GM12878 (cell line): ENCODE results near the gene ADPRHL1. TPM values are rescaled to one million over a fixed set of nuclear protein-coding genes. Genes with fewer than 3 reads are reported as not detected.

Experiments used
- ATAC-seq: fragments of 200-7000 bp; cut with Tn5 transposase; 3 replicates; pipeline ENCODE4 v1.9.1; 2020; ENCODE audit warnings: mild to moderate bottlenecking, moderate library complexity
- BruUV-seq: library from RNA; stranded (reverse); fragments of 400-500 nt; replicated peaks from 2 replicates; lab custom pipeline; 2021; lab: Mats Ljungman, UMichigan
- CTCF ChIA-PET: fragments of 300-600 bp; sonication (Branson Sonifier 250); formaldehyde crosslinking; extraction: SDS; loops from one replicate; lab custom pipeline; 2021; ENCODE audit warnings: inconsistent platforms; lab: Yijun Ruan, JAX
- POLR2A ChIA-PET: fragments of 350-600 bp; formaldehyde crosslinking; extraction: SDS; loops from one replicate; lab custom pipeline; 2021; ENCODE audit warnings: inconsistent platforms; lab: Charles Lee
- RAD21 ChIA-PET: fragments of 300-600 bp; sonication (Branson Sonifier 250); formaldehyde crosslinking; loops from one replicate; lab custom pipeline; 2023; ENCODE audit warnings: antibody characterized with exemption; ENCODE audit not compliant: unreplicated experiment; lab: Charles Lee
- SMC1A ChIA-PET: fragments of 300-600 bp; sonication (Branson Sonifier 250); formaldehyde crosslinking; loops from one replicate; lab custom pipeline; 2023; ENCODE audit not compliant: unreplicated experiment, uncharacterized antibody; lab: Charles Lee
- DNase-seq: peaks from one replicate; pipeline ENCODE4 v3.0.0-alpha.2; 2011; ENCODE audit warnings: low read depth, low spot score
- FAIRE-seq: peaks from 3 replicates; lab custom pipeline; 2011; peaks lifted over from hg19 to GRCh38; lab: Jason Lieb, UNC
- H2AFZ ChIP-seq: 2 replicates; pipeline ENCODE4 v1.6.0; 2011; ENCODE audit warnings: low read depth, low read length, control low read depth; ENCODE audit not compliant: control insufficient read depth
- H3K27ac ChIP-seq: 2 replicates; pipeline ENCODE4 v1.5.1; 2011; ENCODE audit warnings: control low read depth; ENCODE audit not compliant: control insufficient read depth, insufficient read depth
- H3K27me3 ChIP-seq, 2 experiments: replicated peaks in 1 of 2; 2 replicates each; pipeline versions ENCODE4 v1.6.0 to v1.6.1; 2011; ENCODE audit warnings: low read length in 1 of 2; ENCODE audit not compliant: control insufficient read depth in 2 of 2, insufficient read depth in 2 of 2
- H3K36me3 ChIP-seq, 2 experiments: 2 replicates each; pipeline ENCODE4 v1.5.1; 2011; ENCODE audit warnings: low read length in 1 of 2; ENCODE audit not compliant: control insufficient read depth in 2 of 2, insufficient read depth in 2 of 2
- H3K4me1 ChIP-seq: 2 replicates; pipeline ENCODE4 v1.6.1; 2011; ENCODE audit warnings: mild to moderate bottlenecking, low read length, moderate library complexity, mixed read lengths; ENCODE audit not compliant: control insufficient read depth, insufficient read depth
- H3K4me2 ChIP-seq: 2 replicates; pipeline ENCODE4 v1.6.0; 2011; ENCODE audit warnings: control low read depth; ENCODE audit not compliant: control insufficient read depth, insufficient read depth
- H3K4me3 ChIP-seq: fragments of 200-600 bp; sonication (generic); 2 replicates; pipeline ENCODE4 v1.5.1; 2016
- H3K79me2 ChIP-seq: 2 replicates; pipeline ENCODE4 v1.6.0; 2011; ENCODE audit warnings: low read length; ENCODE audit not compliant: control insufficient read depth, insufficient read depth
- H3K9ac ChIP-seq: 2 replicates; pipeline ENCODE4 v1.8.0; 2011; ENCODE audit warnings: low read length, control low read depth, mixed read lengths; ENCODE audit not compliant: control insufficient read depth, insufficient read depth
- H3K9me3 ChIP-seq: replicated peaks from 3 replicates; pipeline ENCODE4 v1.5.1; 2011; ENCODE audit warnings: mild to moderate bottlenecking, low read length; ENCODE audit not compliant: control insufficient read depth, insufficient read depth
- H4K20me1 ChIP-seq: 2 replicates; pipeline ENCODE4 v1.6.0; 2011; ENCODE audit not compliant: control insufficient read depth, insufficient read depth
- BMI1 ChIP-seq: fragments of 450-650 bp; IDR thresholded peaks from 2 replicates; pipeline ENCODE4 v1.6.1; 2016; ENCODE audit warnings: mild to moderate bottlenecking, moderate library complexity, borderline replicate concordance
- BRCA1 ChIP-seq: IDR thresholded peaks from 2 replicates; pipeline ENCODE4 v1.6.1; 2011; ENCODE audit warnings: low read depth, low read length, improper control_type of control experiment
- EGR1 ChIP-seq, 2 experiments: IDR thresholded peaks; 1 replicate in 1 of 2; 2 replicates in 1 of 2; pipeline ENCODE4 v1.6.1; 2011 to 2012; ENCODE audit warnings: low read depth in 2 of 2, low read length in 2 of 2, borderline replicate concordance in 1 of 2, mild to moderate bottlenecking in 1 of 2, moderate library complexity in 1 of 2
- ELK1 ChIP-seq: IDR thresholded peaks from 2 replicates; pipeline ENCODE4 v1.6.1; 2012; ENCODE audit warnings: low read depth, low read length, improper control_type of control experiment
- ESRRA ChIP-seq: IDR thresholded peaks from 2 replicates; pipeline ENCODE4 v1.6.1; 2012; ENCODE audit warnings: mild to moderate bottlenecking, low read length, improper control_type of control experiment
- ETV6 ChIP-seq, 2 experiments: fragments of 450-650 bp in 1 of 2; IDR thresholded peaks in 1 of 2; conservative IDR thresholded peaks in 1 of 2; 2 replicates each; pipeline ENCODE4 v1.6.1; 2014; ENCODE audit warnings: antibody characterized with exemption in 1 of 2, borderline replicate concordance in 1 of 2, low read depth in 1 of 2, mild to moderate bottlenecking in 1 of 2, moderate library complexity in 1 of 2
- IKZF2 ChIP-seq, 2 experiments: fragments of 450-650 bp; IDR thresholded peaks; 2 replicates each; pipeline ENCODE4 v1.6.1; 2017; ENCODE audit warnings: mild to moderate bottlenecking in 2 of 2, moderate library complexity in 2 of 2
- KAT2A ChIP-seq: conservative IDR thresholded peaks from 2 replicates; pipeline ENCODE4 v1.6.1; 2011; ENCODE audit warnings: low read depth, low read length; ENCODE audit not compliant: control insufficient read depth
- MEF2A ChIP-seq: IDR thresholded peaks from 2 replicates; pipeline ENCODE4 v1.6.1; 2011; ENCODE audit warnings: low read depth, mild to moderate bottlenecking, low read length, moderate library complexity; ENCODE audit not compliant: insufficient read depth
- MYC ChIP-seq: IDR thresholded peaks from 2 replicates; pipeline ENCODE4 v1.6.1; 2011; ENCODE audit warnings: mild to moderate bottlenecking, low read length, moderate library complexity, inconsistent platforms; ENCODE audit not compliant: insufficient read depth, insufficient replicate concordance, insufficient read length, severe bottlenecking
- NFIC ChIP-seq: IDR thresholded peaks from 2 replicates; pipeline ENCODE4 v1.6.1; 2012; ENCODE audit warnings: low read depth, mild to moderate bottlenecking, inconsistent platforms, low read length, moderate library complexity
- PKNOX1 ChIP-seq: fragments of 450-650 bp; IDR thresholded peaks from 2 replicates; pipeline ENCODE4 v1.6.1; 2016; ENCODE audit warnings: mild to moderate bottlenecking
- RCOR1 ChIP-seq: conservative IDR thresholded peaks from 2 replicates; pipeline ENCODE4 v1.6.1; 2012; ENCODE audit warnings: low read depth, low read length, improper control_type of control experiment
- SMAD1 ChIP-seq: fragments of 450-650 bp; IDR thresholded peaks from 2 replicates; pipeline ENCODE4 v1.6.1; 2018; ENCODE audit warnings: mild to moderate bottlenecking, low read depth; ENCODE audit not compliant: partially characterized antibody
- TCF12 ChIP-seq: IDR thresholded peaks from 2 replicates; pipeline ENCODE4 v1.6.1; 2011; ENCODE audit warnings: low read depth, mild to moderate bottlenecking, low read length
- TCF3 ChIP-seq: IDR thresholded peaks from 2 replicates; pipeline ENCODE4 v1.6.1; 2012; ENCODE audit warnings: low read depth, mild to moderate bottlenecking, low read length, borderline replicate concordance; ENCODE audit not compliant: insufficient read depth
- ZNF622 ChIP-seq: fragments of 450-650 bp; IDR thresholded peaks from 2 replicates; pipeline ENCODE4 v1.6.1; 2017; ENCODE audit warnings: mild to moderate bottlenecking, inconsistent platforms
- WGBS: methylation state at CpG from one replicate; pipeline ENCODE4 v1.1.6; 2016; ENCODE audit warnings: low lambda C conversion rate; ENCODE audit not compliant: insufficient replicate concordance, insufficient coverage; ENCODE audit errors: missing lambda C conversion rate; 5-methylcytosine and 5-hydroxymethylcytosine counted together
- in situ Hi-C: fragments of 300-500 bp; cut with MboI; formaldehyde crosslinking; loops from 9 replicates; pipeline ENCODE4 v1.14.3; 2018; ENCODE audit warnings: mixed read lengths
- intact Hi-C: fragments of 100-400 bp; cut with micrococcal nuclease; formaldehyde crosslinking; loops from one replicate; pipeline ENCODE4 v1.14.2; 2022; ENCODE audit not compliant: unreplicated experiment
- polyA plus RNA-seq, 11 experiments: library from polyadenylated mRNA; depleted of rRNA in 4 of 11; unstranded in 6 of 11; stranded (reverse) in 5 of 11; fragments of >200 nt; fragmentation: Nextera tagmentation in 4 of 11; fragmentation: Illumina TruSeq in 1 of 11; extraction: Ambion mirVana in 4 of 11; extraction: Trizol in 1 of 11; gene quantifications; 1 replicate in 1 of 11; 2 replicates in 10 of 11; pipeline versions ENCODE4 v1.2.1 to v1.2.3, GENCODE V29; 2011 to 2016; ENCODE audit warnings: inconsistent platforms in 2 of 11, missing spikeins in 2 of 11, low read depth in 1 of 11
- total RNA-seq, 4 experiments: library from RNA; depleted of rRNA in 3 of 4; stranded (reverse); fragments of >200 nt in 3 of 4; fragmentation: Illumina TruSeq in 1 of 4; extraction: Trizol in 1 of 4; gene quantifications; 2 replicates each; pipeline versions ENCODE4 v1.2.1 to v1.2.3, GENCODE V29; 2013 to 2021

Gene ADPRHL1
- total and polyA plus RNA-seq, 10 of the 15 experiments (the other 5 are each of a cell fraction or from before 2014, with no cell fraction given), result 0.05 to 1.9 (median 1.0) TPM

DNA sequence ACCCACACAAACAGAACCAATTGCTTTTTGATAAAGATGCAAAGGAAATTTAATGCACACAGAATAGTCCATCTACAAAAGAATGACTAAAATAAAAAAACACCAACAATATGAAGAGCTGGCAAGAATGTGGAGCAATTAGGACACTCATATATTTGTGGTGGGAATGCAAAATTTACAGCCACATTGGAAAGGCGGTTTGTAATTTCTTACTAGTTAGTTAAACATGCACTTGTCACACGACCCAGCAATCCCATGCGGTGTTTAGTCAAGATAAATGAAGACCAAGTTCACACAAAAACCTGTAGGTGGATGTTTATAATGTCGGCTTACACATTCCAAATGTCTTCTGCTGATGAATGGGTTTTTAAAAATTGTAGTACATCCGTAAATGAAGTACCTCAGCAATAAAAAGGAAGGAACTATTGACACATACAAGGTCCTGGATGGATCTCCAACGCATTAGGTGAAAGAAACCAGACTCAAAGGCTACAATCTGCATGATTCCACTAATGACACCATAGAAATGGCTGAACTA lies 94.6 kb downstream of the ADPRHL1 start (continued):
- TF ChIP-seq TCF3, result no peak
- no peak for TF ChIP-seq ZNF622
- no peak for TF ChIP-seq PKNOX1

GRCh38 chr13:113357529-113357928 lies 95.8 kb downstream of the ADPRHL1 start:
- H3K27ac ChIP-seq, result no peak overlapping the region
- FAIRE-seq (no peak), DNase-seq (no peak), ATAC-seq (no peak)
- intact Hi-C loops, result no loop called here
- in situ Hi-C loops, result no loop called here
- H3K36me3 ChIP-seq, result no peaks in the 10 kb centered on the region
- H3K79me2 ChIP-seq, result no peaks in the 10 kb centered on the region
- no peaks in the 10 kb centered on the region for H3K4me1 ChIP-seq
- TF ChIP-seq MEF2A, result no peak
- TF ChIP-seq NFIC, result no peak
- TF ChIP-seq EGR1 (IDR thresholded peaks at IDR 0.05; ENCODE audit: borderline replicate concordance in 1 of 2, low read depth in 2 of 2, low read length in 2 of 2), result no peak
- no peak for TF ChIP-seq RCOR1
- no peak for TF ChIP-seq BMI1
- no peak for TF ChIP-seq ETV6 (conservative IDR thresholded peaks at IDR 0.05 in 1 of 2, IDR thresholded peaks at IDR 0.05 in 1 of 2; ENCODE audit: borderline replicate concordance in 1 of 2, low read depth in 1 of 2)
- TF ChIP-seq SMAD1, result no peak
- TF ChIP-seq ESRRA, result no peak
- no peak for TF ChIP-seq BRCA1
- TF ChIP-seq KAT2A, result no peak
- TF ChIP-seq TCF12, result no peak
- TF ChIP-seq IKZF2 (IDR thresholded peaks at IDR 0.05), result no peak
- TF ChIP-seq ELK1, result no peak
- no peak for TF ChIP-seq MYC
- H3K4me2 ChIP-seq, result no peak overlapping the region
- H2AFZ ChIP-seq, result no peak overlapping the region
- H3K4me3 ChIP-seq, result no peak overlapping the region
- BruUV-seq, result no TSS peak
- RAD21 ChIA-PET, result no interaction called here
- 48% methylated on average over 5 of the region's 5 CpGs for WGBS
- POLR2A ChIA-PET, result interaction anchor here (0.7 kb wide), 1 partner anchor 205 kb away, joined by 7 read pairs; no protein-coding TSS in a partner anchor
- CTCF ChIA-PET, result no interaction called here
- no peaks in the 10 kb centered on the region; a peak in 1 of 4 replicates for H3K27me3 ChIP-seq
- no peak overlapping the region for H3K9ac ChIP-seq
- no peaks in the 10 kb centered on the region for H4K20me1 ChIP-seq
- no peaks in the 10 kb centered on the region for H3K9me3 ChIP-seq
- SMC1A ChIA-PET, result no interaction called here
